ENCODE measurements around the gene ENAH.
A peak's percentile ranks its signal among the peaks of the same experiment; 100 is the strongest.

The ENAH gene

GRCh38 chr1:225483818-225484656 is 168.9 kb downstream of the ENAH start:
- H3K4me1 Mint-ChIP-seq, result peaks cover 24% of the 10 kb centered on the region
- no peak overlapping the region for H3K4me3 Mint-ChIP-seq

GRCh38 chr1:225482421-225482950 is 170.4 kb downstream of the ENAH start:
- TF ChIP-seq CTCF (IDR thresholded peaks at IDR 0.05), result no peak
- Mint-ChIP-seq H3K9me3 (no peaks in the 10 kb centered on the region), H3K36me3 (ENCODE audit: low read depth) (no peaks in the 10 kb centered on the region), H3K4me1 (peaks cover 24% of the 10 kb centered on the region), H3K27ac (no peak overlapping the region), H3K4me3 (no peak overlapping the region), H3K27me3 (ENCODE audit: low read depth, poor library complexity) (no peaks in the 10 kb centered on the region)
- DNase-seq, result no peak

More at GRCh38 chr1:225483818-225484656, 168.9 kb downstream of the ENAH start:
- no peaks in the 10 kb centered on the region for H3K36me3 Mint-ChIP-seq (ENCODE audit: low read depth)
- no peak for TF ChIP-seq CTCF (IDR thresholded peaks at IDR 0.05)
- no peak for DNase-seq
- no peak overlapping the region for H3K27ac Mint-ChIP-seq
- no peaks in the 10 kb centered on the region for H3K27me3 Mint-ChIP-seq (ENCODE audit: low read depth, poor library complexity)
- no peaks in the 10 kb centered on the region for H3K9me3 Mint-ChIP-seq

GRCh38 chr1:225481738-225482137 is 171.2 kb downstream of the ENAH start:
- no peak for DNase-seq
- no peak for TF ChIP-seq CTCF (IDR thresholded peaks at IDR 0.05)
- no peaks in the 10 kb centered on the region for H3K9me3 Mint-ChIP-seq
- no peak overlapping the region for H3K4me3 Mint-ChIP-seq
- H3K4me1 Mint-ChIP-seq, result peaks cover 24% of the 10 kb centered on the region
- H3K27me3 Mint-ChIP-seq (ENCODE audit: low read depth, poor library complexity), result no peaks in the 10 kb centered on the region
- no peaks in the 10 kb centered on the region for H3K36me3 Mint-ChIP-seq (ENCODE audit: low read depth)
- no peak overlapping the region for H3K27ac Mint-ChIP-seq

- peak; percentile 78 for TF ChIP-seq CTCF (IDR thresholded peaks at IDR 0.05)
- Mint-ChIP-seq H3K27me3 (ENCODE audit: low read depth, poor library complexity) (no peaks in the 10 kb centered on the region), H3K36me3 (ENCODE audit: low read depth) (no peaks in the 10 kb centered on the region), H3K9me3 (no peaks in the 10 kb centered on the region), H3K4me1 (peaks cover 24% of the 10 kb centered on the region), H3K27ac (no peak overlapping the region), H3K4me3 (no peak overlapping the region)
- DNase-seq, result peak; percentile 67
Measured at GRCh38 chr1:225480825-225481434, 172.0 kb downstream of the ENAH start.

GRCh38 chr1:225479996-225480720 is 172.8 kb downstream of the ENAH start:
- Mint-ChIP-seq H3K27ac (no peak overlapping the region), H3K4me1 (peaks cover 24% of the 10 kb centered on the region), H3K4me3 (no peak overlapping the region), H3K9me3 (no peaks in the 10 kb centered on the region), H3K27me3 (ENCODE audit: low read depth, poor library complexity) (no peaks in the 10 kb centered on the region), H3K36me3 (ENCODE audit: low read depth) (no peaks in the 10 kb centered on the region)
- no peak for DNase-seq
- no peak for TF ChIP-seq CTCF (IDR thresholded peaks at IDR 0.05)

Measured in nephron progenitor cell (in vitro differentiated cells).